Suppressor macrophage treated with lipopolysaccharide for 1 hour (primary cell): Measurements from ENCODE around the gene MACROD1.

Source experiments
- DNase-seq, 3 donors: peaks; one replicate each; pipeline ENCODE4 v3.0.0-alpha.2; 2020 to 2022

Gene MACROD1

DNA sequence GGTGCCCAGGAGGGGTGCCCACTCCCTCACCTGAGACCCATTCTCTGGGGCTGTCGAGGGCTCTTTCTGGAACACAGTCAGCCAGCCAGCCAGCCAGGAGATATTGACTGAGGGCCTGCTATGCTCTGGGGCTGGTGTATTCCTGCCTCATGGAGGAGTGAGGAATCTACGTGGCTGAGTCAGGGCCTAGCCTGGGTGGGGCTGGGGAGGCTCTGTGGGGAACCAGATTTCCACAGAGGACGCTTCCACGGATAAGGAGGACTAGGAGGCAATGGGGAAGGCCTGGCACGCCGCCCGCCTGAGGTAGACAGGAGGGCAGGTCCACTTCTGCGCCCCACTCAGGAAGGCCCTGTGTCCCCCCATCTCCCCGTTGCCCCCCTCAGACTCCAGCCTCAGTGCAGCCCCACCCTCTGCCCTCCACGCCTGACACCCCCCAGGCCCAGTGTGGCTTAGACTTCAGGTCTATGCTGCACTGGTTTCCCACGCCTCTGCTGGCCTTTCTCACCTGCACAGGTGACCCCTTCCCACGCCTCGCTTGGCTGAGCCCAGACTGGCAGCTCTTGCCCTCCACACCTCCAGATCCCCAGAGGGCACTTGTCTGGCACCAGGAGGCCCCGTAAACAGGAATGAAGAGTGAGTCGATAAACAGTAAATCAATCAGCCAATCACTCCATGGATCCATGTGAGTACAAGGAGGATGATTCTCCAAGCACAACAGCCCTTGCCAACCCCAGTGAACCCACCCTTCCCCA is 37.5 kb downstream of the MACROD1 start:
- DNase-seq, result no peak

DNA sequence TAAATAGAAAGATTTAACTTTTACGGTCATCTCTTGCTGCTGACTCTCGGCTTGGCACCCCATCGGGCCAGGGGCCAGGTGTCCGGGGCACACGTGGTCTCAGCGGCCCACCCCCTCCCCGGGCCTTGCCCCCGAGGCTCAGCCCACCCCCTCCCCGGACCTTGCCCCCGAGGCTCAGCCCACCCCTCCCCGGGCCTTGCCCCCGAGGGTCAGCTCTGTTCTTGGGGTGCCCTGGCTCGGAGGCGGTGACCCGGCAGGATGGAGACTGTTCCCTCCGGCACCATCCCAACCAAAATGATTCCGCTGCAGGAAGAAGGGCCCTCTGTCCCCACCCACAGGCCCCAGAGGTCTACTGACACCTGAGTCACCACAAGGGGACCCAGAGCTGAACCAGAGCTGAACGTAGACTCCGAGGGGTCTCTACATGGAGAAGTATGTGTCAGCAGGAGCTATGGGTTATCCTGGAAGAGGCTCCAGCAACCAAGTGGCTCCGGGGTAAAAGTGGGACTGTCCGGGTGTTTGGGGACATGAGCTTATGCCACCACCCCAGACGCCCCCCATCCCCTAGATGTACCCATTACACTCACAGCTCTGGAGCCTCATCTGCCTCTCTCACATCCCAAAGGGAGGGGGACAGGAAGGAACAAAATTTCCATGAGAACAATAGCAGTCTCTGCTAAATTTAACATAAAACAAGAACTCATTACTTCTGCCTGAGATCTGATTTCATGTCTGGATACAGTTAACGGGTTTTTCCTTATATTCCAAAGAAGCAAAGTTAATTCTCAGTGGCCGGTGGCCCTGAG is 38.4 kb downstream of the MACROD1 start:
- no peak for DNase-seq

DNA sequence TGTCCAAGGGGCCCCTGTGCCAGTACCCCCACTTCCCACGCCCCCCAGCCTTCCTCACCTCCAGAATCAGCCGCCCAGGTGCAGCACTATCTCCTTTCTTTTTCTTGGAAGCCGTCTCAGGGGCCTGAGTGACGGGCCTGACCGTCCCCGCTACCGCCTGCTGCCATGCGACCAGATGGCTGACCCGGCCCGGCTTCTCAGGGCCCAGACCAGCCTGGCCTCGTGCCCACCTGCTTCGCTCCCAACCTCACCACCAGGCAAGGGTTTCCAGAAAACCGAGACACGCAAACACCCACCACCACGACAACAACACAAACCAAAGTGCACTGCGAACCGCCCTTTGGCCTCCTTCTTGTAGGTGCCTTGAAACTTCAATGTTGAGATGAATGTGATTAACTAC is 39.1 kb downstream of the MACROD1 start:
- DNase-seq, result no peak

DNA sequence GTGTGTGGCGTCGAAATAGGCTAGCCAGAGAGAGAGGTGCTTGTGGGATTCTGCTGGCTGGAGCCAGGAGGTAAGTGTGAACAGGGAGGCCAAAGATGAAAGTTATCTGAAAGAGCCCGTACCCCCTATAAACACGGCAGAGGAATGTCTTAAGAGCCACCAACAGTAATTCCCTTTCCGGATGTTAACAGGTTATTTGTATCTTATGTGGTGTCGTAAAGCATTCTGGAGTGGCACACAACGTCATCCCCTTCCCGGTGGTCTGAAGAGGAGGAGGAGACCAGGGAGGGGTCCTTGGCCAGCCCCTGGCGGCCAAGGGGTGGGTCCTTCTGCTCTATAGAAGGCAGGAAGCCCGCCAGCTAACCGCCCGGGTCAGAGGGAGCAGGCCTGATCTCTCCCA is 39.5 kb downstream of the MACROD1 start:
- DNase-seq, result no peak

DNA sequence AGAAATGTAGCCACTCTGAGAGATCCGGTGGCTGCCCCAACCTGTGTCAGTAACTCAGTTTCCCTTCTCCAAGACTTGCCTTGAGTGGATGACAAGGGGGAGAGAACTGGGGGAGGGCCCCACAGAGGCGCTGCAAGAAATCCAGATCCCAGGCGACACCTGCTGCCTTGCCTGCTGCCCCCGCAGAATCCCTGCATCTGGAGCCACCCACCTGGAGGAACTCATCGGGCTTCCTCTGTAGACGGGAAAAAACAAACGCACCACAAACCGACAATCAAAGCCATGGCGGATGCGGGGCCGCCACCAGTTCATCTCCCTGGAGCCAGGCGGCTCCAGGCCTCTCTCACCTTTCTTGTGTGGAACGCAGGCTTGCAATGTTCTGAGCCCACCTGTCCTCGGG is 40.2 kb downstream of the MACROD1 start:
- no peak for DNase-seq

DNA sequence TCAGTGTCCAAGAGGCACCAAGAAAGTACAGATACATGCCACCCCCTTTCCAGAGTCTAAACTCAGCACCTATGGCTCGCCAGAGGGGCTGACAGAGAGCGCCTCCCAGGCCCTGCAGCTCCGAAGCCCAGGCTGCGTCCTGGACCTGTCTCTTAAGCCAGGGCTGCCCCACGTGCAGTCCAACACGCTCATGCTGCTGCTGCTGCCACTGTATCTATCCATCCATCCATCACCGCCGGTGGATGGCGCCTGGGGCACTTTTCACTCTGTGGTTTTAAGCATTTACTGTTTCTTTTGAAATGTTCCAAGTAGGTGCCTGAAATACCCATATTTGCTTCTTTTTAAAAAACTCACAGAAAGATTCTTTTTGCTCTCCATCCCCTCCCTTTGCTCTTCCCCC is 41.8 kb downstream of the MACROD1 start:
- no peak for DNase-seq

DNA sequence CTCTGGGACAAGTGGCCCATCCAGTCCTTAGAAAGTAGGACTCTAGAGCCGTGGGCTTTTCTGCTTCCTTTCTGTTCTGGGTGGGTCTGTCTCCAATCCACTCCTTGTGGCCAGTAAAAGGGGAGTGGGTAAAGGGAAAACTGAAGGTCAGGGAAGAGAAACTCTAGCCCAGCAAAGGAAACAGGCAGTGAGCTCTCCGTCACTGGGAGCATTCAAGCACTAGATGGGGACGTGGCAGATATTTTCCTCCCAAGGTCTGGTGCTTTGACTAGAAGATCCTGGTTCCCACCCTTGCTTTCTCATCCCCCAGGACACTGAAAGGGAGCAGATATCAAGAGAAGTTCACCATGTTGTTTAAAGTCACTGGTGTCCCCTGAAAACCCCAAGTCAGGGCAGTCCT is 42.2 kb downstream of the MACROD1 start:
- DNase-seq, result no peak

GRCh38 chr11:64122411-64123410 is 43.2 kb downstream of the MACROD1 start:
- DNase-seq, result no peak

- DNase-seq, result no peak
Observed at GRCh38 chr11:64121663-64122410, 44.1 kb downstream of the MACROD1 start.

DNA sequence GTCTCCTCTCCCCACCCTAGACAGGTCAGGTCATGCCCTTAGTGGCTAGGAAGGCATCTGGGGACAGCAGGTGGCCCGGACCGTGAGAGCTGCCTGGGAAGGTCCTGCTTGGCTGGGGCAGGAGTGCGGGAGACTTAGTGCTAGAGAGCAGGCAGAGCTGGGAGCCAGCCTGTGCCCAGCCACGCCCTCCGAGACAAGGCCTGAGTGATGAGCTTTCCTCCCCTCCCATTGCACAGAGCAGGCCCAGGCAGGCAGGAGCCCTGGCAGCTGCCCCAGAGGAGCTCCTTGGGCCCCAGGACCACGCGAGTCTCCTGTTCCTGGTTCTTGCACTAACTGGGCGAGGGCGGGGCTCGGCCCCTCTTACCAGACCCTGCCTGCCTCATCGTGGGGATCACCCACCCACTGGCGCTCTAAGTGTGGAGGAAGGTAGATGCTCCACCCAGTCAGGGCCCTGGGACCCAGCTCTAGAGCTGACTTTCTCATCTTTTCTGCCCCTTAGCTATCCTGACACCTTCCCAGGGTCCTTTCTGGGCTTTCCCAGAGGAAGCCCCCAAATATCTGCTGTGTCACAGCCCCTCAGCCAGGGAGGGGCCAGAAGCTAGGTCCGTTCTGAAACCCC is 44.9 kb downstream of the MACROD1 start:
- no peak for DNase-seq

GRCh38 chr11:64119700-64120099 is 46.2 kb downstream of the MACROD1 start:
- DNase-seq, result no peak

GRCh38 chr11:64118876-64119665 is 46.8 kb downstream of the MACROD1 start:
- no peak for DNase-seq

DNA sequence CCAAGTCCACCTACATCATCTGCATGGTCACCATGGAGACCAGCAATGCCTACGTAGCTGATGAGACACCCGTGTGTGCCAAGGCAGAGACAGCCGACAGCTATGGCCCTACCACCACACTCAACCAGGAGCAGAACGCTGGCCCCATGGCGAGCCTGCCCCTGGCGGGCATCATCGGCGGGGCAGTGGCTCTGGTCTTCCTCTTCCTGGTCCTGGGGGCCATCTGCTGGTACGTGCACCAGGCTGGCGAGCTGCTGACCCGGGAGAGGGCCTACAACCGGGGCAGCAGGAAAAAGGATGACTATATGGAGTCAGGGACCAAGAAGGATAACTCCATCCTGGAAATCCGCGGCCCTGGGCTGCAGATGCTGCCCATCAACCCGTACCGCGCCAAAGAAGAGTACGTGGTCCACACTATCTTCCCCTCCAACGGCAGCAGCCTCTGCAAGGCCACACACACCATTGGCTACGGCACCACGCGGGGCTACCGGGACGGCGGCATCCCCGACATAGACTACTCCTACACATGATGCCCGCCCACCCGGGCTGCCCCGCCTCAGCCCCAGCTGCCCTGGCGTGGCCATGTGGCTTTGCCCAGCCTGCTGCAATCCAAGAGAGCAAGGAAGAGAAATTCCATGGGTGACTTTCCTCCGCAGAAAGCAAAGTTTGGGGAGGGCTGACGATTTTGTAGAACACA is 48.0 kb downstream of the MACROD1 start:
- DNase-seq, result no peak

DNA sequence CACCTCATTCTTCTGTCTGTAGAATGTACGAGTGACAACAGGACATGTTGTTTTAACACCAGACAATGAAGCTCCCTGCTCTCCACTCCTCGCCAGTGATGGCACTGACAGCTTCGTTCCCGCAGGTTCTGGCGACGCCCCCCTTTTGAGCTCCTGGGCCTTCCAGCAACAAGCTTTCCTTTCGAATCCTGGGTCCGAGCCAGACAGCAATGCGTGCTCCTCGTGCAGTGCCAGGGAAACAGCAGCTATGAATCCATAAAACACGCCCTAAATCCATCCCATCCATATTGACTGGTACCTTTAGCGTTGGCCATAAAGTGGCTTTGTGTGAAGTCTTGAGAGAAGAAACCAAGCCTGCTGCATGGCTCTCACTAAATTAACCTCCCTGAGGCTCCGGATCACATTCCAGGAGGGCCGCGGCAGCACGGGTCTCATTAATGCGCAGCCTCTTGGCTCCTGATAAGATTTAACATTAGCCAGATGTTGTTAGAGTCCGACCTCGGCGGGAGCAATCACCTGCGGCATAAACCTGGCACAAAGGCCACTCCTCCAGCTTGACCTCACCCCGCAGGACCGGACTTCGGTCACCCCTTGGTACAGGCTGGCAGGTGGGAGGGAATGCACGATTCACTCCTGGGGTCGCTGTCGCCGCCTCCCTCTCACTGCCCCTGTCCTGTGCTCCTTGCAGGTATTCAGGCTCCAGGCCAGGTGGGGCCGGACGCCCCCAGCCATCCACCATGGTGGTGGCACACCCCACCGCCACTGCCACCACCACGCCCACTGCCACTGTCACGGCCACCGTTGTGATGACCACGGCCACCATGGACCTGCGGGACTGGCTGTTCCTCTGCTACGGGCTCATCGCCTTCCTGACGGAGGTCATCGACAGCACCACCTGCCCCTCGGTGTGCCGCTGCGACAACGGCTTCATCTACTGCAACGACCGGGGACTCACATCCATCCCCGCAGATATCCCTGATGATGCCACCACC is 50.1 kb downstream of the MACROD1 start:
- DNase-seq, result no peak

GRCh38 chr11:64114231-64114630 is 51.7 kb downstream of the MACROD1 start:
- no peak for DNase-seq

GRCh38 chr11:64113462-64113780 is 52.5 kb downstream of the MACROD1 start:
- no peak for DNase-seq

GRCh38 chr11:64112771-64113461 is 53.0 kb downstream of the MACROD1 start:
- no peak for DNase-seq
